Parathyroid adenoma (tissue), 2 donors: ENCODE measurements around the gene SHC3.

Source experiments
- H2AFZ ChIP-seq: fragments of 300-600 bp; sonication (generic); one replicate; pipeline ENCODE4 v1.7.0; 2017; ENCODE audit warnings: antibody characterized with exemption, mild to moderate bottlenecking
- H3K27ac ChIP-seq: fragments of 300-600 bp; sonication (generic); one replicate; pipeline ENCODE4 v1.7.0; 2017
- H3K27me3 ChIP-seq: fragments of 300-600 bp; sonication (generic); one replicate; pipeline ENCODE4 v1.7.0; 2017; ENCODE audit warnings: low read length; ENCODE audit not compliant: control insufficient read depth, insufficient read depth
- H3K36me3 ChIP-seq: fragments of 300-600 bp; sonication (generic); one replicate; pipeline ENCODE4 v1.7.0; 2017; ENCODE audit warnings: low read length; ENCODE audit not compliant: control insufficient read depth, insufficient read depth
- H3K4me1 ChIP-seq: fragments of 300-600 bp; sonication (generic); one replicate; pipeline ENCODE4 v1.7.0; 2017; ENCODE audit warnings: control low read depth
- H3K4me2 ChIP-seq: fragments of 300-600 bp; sonication (generic); one replicate; pipeline ENCODE4 v1.7.0; 2017; ENCODE audit warnings: low read length
- H3K4me3 ChIP-seq: fragments of 300-600 bp; sonication (generic); one replicate; pipeline ENCODE4 v1.7.0; 2017; ENCODE audit warnings: low read depth, low read length
- H3K79me2 ChIP-seq: fragments of 300-600 bp; sonication (generic); one replicate; pipeline ENCODE4 v1.7.0; 2017; ENCODE audit warnings: control low read depth
- H3K9ac ChIP-seq: fragments of 300-600 bp; sonication (generic); one replicate; pipeline ENCODE4 v1.7.0; 2017; ENCODE audit warnings: mild to moderate bottlenecking
- H3K9me3 ChIP-seq: fragments of 300-600 bp; sonication (generic); one replicate; pipeline ENCODE4 v1.7.0; 2017; ENCODE audit warnings: low read length; ENCODE audit not compliant: control insufficient read depth
- TF ChIP-seq, protein P1 (sequence below): fragments of 300-600 bp; sonication (generic); IDR thresholded peaks from one replicate; pipeline ENCODE4 v1.7.0; 2017; ENCODE audit warnings: antibody characterized with exemption, mild to moderate bottlenecking
- donor health status: primary hyperparathyroidism.

SHC3 gene

DNA sequence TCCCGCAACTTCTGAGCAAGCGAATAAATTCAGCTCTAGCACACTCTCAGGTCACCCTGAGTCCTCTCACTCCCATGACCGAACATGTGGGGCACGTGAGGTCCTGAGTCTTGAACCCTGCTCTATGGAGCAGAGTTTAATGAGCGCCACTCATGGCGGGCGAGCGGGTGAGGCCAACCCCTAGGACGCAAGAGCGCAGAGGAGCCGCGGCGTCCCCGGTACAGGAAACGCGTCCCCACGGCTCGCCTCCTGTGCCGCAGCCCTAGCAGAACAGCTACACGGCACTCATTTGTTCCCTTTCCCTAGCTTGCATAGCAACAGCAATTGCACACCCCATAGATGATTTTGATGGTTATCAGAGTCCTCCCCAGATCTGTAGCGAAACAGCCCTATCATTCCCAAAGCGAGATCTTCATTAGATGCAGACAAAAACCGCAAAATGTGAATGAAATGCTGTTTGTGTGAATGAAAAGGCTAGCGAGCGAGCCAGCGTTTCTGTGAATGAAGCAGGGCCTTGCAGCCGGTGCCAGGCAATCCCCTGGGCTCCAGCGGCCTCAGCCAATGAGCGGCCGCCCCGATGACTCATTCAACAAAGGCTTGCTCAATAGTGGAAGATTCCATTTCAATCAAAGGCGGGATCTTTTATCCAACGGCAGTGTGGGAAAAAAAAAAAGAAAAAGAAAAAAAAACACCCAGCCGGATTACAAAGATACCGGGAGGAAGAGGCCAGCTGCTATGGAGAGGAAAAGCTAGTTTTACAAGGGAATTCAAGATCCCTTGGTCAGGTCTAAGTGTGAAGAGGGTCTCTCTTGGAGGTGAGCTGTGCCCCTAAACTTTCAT lies 1.5 kb upstream of the SHC3 start:
- Histone ChIP-seq H3K36me3 (no peaks in the 10 kb centered on the region), H3K27me3 (no peaks in the 10 kb centered on the region), H3K4me3 (peak overlapping the region; percentile 44), H3K9me3 (no peaks in the 10 kb centered on the region), H3K27ac (peak overlapping the region; percentile 81), H2AFZ (peak overlapping the region; percentile 82), H3K4me2 (peak overlapping the region; percentile 62), H3K79me2 (no peaks in the 10 kb centered on the region), H3K4me1 (no peaks in the 10 kb centered on the region), H3K9ac (no peak overlapping the region)
- TF ChIP-seq, protein P1, sequence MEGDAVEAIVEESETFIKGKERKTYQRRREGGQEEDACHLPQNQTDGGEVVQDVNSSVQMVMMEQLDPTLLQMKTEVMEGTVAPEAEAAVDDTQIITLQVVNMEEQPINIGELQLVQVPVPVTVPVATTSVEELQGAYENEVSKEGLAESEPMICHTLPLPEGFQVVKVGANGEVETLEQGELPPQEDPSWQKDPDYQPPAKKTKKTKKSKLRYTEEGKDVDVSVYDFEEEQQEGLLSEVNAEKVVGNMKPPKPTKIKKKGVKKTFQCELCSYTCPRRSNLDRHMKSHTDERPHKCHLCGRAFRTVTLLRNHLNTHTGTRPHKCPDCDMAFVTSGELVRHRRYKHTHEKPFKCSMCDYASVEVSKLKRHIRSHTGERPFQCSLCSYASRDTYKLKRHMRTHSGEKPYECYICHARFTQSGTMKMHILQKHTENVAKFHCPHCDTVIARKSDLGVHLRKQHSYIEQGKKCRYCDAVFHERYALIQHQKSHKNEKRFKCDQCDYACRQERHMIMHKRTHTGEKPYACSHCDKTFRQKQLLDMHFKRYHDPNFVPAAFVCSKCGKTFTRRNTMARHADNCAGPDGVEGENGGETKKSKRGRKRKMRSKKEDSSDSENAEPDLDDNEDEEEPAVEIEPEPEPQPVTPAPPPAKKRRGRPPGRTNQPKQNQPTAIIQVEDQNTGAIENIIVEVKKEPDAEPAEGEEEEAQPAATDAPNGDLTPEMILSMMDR, result no peak

DNA sequence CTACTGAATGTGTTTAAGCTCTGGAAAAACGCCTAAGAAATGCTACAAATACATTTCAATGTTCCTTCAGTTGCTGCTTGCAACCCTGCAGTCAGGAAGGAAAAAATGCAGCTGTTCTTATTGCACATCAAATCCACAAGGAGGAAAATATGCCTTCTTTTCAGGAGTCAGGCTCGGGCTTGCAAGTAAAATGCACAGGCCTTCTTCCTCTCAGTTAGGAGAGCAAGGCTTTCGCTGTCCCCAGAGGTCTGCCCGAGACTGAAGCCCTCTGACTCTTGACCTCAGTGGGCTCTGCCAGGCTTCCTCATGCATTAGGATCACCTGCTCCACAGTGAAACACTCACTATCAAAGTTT lies 899 bp upstream of the SHC3 start:
- no peaks in the 10 kb centered on the region for H3K9me3 ChIP-seq
- H3K4me3 ChIP-seq, result peak overlapping the region; percentile 44
- H3K36me3 ChIP-seq, result no peaks in the 10 kb centered on the region
- no peaks in the 10 kb centered on the region for H3K4me1 ChIP-seq
- no peak overlapping the region for H3K9ac ChIP-seq
- TF ChIP-seq, protein P1, result no peak
- no peaks in the 10 kb centered on the region for H3K27me3 ChIP-seq
- peak overlapping the region; percentile 62 for H3K4me2 ChIP-seq
- H2AFZ ChIP-seq, result peak overlapping the region; percentile 82
- peak overlapping the region; percentile 81 for H3K27ac ChIP-seq
- H3K79me2 ChIP-seq, result no peaks in the 10 kb centered on the region

DNA sequence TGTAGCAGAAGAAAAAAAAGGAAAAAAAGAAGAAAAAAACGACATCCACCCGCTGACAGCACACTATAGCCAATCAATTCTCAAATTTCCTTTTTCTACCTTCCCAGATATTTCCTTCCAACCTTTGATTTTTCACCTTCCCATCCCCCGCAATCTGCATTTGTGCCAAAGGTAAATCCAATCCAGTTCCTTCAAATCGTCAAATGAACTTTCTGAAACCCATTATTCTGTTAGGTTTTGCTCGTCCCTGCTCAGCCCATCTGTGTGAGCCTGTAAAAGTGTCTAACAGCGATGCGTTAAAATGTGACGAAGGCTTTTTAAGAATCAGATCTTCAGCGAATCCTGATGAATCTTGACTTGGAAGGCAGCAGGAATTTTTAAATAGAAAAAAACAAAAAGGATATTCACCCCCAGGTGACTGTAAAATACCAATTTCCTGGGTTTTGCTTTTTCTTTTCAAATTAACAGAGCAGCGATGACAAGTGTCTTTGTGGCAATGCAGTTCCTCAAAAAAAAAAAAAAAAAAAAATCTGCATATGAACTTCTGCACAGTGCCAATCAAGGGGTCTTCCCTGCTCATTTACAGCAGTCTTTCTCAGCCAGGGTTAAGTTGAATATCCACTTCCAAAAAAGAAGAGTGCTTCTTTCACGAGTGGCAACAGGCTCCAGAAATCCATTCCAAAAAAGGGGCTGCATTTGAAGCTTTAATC lies 367 bp upstream of the SHC3 start:
- Histone ChIP-seq H3K4me2 (peak overlapping the region; percentile 46), H3K27me3 (no peaks in the 10 kb centered on the region), H2AFZ (peak overlapping the region; percentile 82), H3K27ac (peak overlapping the region; percentile 81), H3K79me2 (no peaks in the 10 kb centered on the region), H3K36me3 (no peaks in the 10 kb centered on the region), H3K9ac (no peak overlapping the region), H3K9me3 (no peaks in the 10 kb centered on the region), H3K4me3 (no peak overlapping the region), H3K4me1 (no peaks in the 10 kb centered on the region)
- TF ChIP-seq, protein P1, result no peak

DNA sequence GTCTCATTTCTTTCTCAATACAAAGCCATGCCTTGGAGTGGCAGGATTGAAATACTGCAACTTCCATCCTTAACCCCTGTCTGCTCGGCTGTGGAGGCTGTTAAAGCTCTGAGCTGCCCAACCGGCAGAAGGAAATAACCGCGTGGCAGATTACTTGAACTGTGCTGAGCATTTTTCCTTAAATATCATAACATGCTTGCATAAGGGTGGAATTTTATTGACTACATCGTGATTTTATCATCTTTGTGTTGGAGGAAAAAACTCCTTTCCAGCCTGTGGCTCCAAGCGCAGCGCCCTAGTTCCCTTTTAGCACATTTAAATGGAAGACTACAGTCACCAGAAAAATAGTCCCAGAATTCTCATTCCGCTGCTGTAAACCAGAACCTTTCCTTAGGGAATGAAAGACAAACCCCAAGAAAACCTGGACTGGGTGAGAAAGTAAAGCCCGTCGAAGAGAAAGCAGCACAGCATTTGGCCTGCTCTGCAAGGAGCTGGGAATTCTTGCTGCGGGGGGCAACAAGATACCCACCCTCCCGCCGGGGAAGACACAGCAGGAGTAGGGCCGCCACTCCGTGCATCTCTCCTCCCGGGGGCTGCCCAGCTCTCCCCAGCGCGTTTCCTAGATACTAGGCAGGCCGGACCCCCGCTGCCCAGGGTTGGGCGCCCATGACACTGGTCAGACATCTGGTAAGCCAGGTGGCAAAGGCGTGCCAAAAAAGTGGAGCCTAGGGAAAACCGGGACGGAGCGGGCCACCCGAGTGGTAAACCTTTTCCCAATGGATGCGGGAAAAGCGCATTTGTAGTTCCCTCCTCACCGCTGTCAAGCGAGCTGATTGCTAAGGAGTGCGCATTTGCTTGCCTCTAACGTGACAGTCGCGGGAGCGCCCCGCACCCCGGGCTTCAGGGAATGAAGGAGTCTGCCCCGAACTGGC lies 1.3 kb downstream of the SHC3 start:
- Histone ChIP-seq H3K9ac (no peak overlapping the region), H3K4me3 (no peak overlapping the region), H3K79me2 (no peaks in the 10 kb centered on the region), H3K4me2 (peak overlapping the region; percentile 40), H2AFZ (peak overlapping the region; percentile 77), H3K4me1 (no peaks in the 10 kb centered on the region), H3K9me3 (no peaks in the 10 kb centered on the region), H3K27me3 (no peaks in the 10 kb centered on the region), H3K27ac (no peak overlapping the region), H3K36me3 (no peaks in the 10 kb centered on the region)
- TF ChIP-seq, protein P1, result no peak
